ENCODE data around the gene MRI1.
A peak's percentile ranks its signal among the peaks of the same experiment; 100 is the strongest.
"Not testable (repeated sequence)": the region's sequence is repeated elsewhere in the genome, so short reads cannot be mapped to it uniquely, and the experiment has no call there.

MRI1 gene

DNA sequence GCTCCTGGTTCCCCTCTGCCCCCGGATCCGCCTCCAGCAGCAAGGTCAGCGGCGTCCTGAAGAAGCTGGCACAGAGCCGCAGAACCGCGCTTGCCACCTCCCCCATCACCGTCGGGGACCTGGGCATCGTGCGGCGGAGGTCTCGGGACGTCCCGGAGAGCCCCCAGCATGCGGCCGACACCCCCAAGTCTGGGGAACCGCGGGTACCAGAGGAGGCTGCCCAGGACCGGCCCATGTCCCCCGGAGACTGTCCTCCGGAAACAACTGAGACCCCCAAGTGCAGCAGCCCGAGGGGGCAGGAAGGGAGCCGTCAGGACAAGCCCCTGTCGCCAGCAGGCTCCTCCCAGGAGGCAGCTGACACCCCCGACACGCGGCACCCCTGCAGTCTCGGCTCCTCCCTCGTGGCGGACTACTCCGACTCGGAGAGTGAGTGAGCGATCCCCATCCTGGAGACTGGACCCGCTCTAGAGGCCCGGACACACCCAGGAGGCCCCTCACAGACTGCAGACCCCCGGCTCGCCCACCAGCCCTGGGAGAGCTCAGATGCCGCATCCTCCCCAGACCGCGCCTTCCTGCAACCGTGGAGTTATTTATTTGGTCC, 1.6 kb upstream of the MRI1 start:
- DNase-seq = no peak

- no peak for DNase-seq
Measured at GRCh38 chr19:13763265-13763664, 1.1 kb upstream of the MRI1 start.

GRCh38 chr19:13764821-13765394, 586 bp downstream of the MRI1 start:
- no peak for DNase-seq

GRCh38 chr19:13765395-13766094, 1.2 kb downstream of the MRI1 start:
- DNase-seq = no peak

DNA sequence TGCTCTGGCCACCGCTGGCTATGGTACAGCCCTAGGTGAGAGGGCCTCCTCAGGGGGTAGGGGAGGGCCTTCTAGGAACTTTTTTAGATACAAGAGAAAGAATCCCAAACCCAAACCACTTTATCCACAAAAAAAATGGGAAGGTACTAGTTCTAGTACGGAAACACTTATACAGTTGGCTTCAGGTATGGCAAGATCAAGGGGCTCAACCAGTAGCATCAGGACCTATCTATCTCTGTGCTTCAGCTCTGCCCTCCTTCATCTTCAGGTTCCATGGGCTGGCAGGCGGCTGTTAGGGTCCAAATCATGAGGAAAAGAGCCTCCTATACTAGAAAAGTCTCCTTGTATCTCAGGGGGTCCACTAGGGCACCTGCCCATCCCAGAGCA, 1.8 kb downstream of the MRI1 start:
- no peak for DNase-seq

DNA sequence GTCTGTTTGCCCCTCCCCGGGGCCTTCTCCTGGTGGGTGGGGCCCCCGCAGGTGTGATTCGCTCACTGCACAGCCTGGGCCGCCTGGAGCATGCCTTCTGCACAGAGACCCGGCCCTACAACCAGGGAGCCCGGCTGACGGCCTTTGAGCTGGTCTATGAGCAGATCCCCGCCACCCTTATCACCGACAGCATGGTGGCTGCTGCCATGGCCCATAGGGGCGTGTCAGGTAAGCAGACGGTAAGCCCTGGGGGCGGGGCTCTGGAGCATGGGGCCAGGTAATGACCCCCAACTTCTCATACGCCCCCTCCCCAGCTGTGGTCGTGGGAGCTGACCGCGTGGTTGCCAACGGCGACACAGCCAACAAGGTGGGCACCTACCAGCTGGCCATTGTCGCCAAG, 4.2 kb downstream of the MRI1 start:
- no peak for DNase-seq

- no peak for DNase-seq
Measured at GRCh38 chr19:13770013-13770635, 5.8 kb downstream of the MRI1 start.

GRCh38 chr19:13774217-13775191, 10.2 kb downstream of the MRI1 start, which contains the start of gene C19orf53:
Gene C19orf53, plus strand, starts transcription at chr19:13774456. Its CDS starts 22 bp downstream, at chr19:13774478.
- peak; percentile 88 for DNase-seq

- DNase-seq = no peak
Measured at GRCh38 chr19:13778398-13778797, 14.1 kb downstream of the MRI1 start.

DNA sequence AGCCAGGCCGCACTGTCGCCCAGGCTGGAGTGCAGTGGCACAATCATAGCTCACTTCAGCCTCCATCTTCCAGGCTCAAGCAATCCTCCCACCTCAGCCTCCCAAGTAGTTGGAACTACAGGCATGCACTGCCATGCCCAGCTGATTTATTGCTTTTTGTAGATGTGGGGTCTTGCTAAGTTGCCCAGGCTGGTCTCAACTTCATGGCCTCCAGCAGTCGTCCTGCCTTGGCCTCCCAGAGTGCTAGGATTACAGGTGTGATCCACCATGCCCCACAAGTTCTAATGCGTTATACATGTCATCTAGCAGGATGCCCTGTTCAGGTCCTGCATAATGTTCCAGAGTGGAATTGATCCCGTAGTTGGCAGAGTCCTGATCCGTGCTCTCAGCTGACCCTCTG, 14.5 kb downstream of the MRI1 start:
- DNase-seq = no peak

- not testable (repeated sequence) for DNase-seq
Measured at GRCh38 chr19:13779794-13780193, 15.5 kb downstream of the MRI1 start.

DNA sequence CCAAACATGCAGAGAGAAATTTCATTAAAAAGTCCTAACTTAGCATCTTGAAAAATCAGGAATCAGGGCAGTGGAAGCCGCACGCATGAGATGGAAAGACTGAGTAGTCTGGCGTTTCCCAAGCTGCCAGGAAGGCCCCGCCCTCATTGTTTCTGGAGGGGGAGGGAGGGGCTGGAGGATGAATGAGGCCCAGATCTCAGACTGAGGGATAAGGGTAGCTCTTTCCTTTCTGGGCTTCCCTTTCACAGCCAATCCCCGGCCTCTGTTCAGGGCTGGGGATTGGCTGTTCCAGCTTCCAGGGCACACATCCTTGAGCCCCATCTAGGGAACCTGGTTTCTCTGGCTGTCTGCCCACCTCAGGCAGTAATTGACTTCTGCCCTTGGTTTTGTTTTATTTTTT, 17.2 kb downstream of the MRI1 start:
- DNase-seq = peak; percentile 79

- no peak for DNase-seq
Measured at GRCh38 chr19:13782537-13782936, 18.2 kb downstream of the MRI1 start.

DNA sequence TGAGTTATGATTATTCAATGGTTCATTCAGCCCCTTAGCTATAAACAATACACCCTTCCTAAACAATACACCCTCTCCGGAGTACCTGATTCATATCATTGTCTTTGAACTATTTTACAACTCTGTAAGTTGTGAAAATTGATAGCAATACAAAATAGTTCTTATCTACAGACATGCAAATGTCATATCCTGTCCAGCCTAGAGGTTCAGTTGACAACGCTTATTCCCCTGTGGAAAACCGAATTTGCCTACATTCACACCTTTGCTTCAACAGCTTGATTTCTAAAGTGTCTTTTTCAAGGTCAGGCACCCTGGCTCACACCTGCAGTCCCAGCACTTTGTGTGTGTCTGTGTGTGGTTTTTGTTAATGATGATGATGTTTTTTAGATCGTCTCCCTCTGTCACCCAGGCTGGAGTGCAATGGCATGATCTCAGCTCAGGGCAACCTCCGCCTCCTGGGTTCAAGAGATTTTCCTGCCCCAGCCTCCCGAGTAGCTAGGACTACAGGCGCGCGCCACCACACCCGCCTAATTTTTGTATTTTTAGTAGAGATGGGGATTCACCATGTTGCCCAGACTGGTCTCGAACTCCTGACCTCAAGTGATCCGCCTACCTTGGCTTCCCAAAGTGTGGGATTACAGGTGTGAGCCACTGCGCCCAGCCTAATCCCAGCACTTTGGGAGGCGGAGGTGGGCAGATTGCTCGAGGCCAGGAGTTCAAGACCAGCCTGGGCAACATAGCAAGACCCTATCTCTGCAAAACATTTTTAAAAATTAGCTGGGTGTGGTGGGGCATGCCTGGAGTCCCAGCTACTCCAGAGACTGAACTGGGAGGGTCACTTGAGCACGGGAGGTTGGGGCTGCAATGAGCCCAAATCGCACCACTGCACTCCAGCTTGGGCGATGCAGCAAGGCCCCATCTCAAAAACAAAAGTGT, 19.5 kb downstream of the MRI1 start:
- DNase-seq = no peak

DNA sequence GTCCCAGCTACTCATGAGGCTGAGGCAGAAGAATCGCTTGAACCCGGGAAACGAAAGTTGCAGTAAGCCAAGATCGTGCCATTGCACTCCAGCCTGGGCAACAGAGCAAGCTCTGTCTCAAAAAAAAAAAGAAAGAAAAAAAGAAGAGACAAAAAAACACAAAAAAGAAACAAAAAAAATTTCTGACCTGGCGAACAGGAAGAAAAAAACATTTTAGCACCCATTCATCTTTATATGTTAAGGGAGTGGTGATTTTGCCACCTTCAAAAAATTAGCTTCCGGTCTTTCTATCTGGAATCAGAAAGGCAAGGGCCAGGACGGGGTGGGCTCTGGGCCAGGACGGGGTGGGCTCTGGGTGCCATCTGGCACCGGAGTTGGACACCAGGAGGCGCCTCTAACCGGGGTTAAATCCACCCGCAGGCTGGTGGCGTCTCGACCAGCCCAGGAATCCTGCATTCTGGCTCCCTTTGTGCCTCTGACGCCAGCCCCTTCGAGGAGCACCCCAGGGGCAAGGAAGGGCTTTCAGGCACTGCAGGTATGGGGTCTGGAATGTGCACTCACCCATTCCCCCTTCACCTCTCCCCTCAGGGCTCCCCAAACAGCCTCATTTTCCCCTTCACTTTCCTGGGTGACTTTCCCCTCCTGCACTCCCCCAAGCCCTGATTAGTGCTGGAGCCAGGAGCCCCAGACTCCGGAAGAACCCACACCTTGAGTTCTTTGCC, 20.6 kb downstream of the MRI1 start:
- peak; percentile 71 for DNase-seq

- no peak for DNase-seq
Measured at GRCh38 chr19:13788991-13789390, 24.7 kb downstream of the MRI1 start.

DNA sequence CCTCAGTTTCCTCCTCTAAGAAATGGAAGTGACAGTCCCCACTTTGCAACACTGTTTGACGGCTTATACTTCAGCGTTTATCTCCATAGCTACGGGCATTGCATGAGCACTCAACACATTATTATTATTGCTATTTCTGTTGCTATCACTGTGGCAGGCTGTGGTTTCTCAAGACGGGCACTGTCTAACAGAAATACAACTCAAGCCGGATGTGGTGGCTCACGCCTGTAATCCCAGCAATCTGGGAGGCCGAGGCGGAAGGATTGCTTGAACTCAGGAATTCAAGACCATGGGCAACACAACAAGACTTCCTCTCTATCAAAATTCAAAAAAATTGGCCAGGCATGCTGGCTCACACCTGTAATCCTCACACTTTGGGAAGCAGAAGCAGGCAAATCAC, 26.0 kb downstream of the MRI1 start:
- no peak for DNase-seq

GRCh38 chr19:13793317-13793716, 29.0 kb downstream of the MRI1 start:
- DNase-seq = not testable (repeated sequence)

DNA sequence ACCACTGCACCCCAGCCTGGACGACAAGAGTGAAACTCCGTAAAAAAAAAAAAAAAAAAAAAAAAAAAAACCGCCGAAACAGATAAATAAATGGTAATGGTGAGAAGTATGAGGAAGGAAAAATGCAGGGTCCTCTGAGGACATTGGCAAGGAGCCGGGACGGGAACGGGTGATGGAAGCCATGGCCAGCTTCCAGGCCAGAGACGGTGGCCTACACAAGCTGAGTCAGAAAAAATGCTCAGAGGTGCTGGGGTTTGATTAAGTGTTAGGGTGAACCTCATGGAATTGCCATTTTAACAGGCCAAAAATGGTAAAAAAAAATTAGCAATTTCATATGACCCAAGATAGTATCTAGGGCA, 30.1 kb downstream of the MRI1 start:
- DNase-seq = peak; percentile 26

- DNase-seq = peak; percentile 99
Measured at GRCh38 chr19:13794757-13795589, 30.7 kb downstream of the MRI1 start, which contains the start of gene ZSWIM4. Gene ZSWIM4, plus strand, starts transcription at chr19:13795443. Its CDS starts 206 bp downstream, at chr19:13795649.

Measured in NCI-H2029 (cell line).